Stimulated activated CD4-positive, alpha-beta T cell treated with anti-CD3 and anti-CD28 coated beads, Interleukin-4, amount 100 ng/mL, for 48 hours (primary cell): ENCODE measurements around the gene MECR.

Source experiments
- DNase-seq, 2 donors: peaks; one replicate each; pipeline ENCODE4 v3.0.0-alpha.2; 2020; ENCODE audit warnings: low read depth in 2 of 2

The MECR gene

GRCh38 chr1:29256394-29256793, 25.7 kb upstream of the MECR start:
- DNase-seq = no peak

DNA sequence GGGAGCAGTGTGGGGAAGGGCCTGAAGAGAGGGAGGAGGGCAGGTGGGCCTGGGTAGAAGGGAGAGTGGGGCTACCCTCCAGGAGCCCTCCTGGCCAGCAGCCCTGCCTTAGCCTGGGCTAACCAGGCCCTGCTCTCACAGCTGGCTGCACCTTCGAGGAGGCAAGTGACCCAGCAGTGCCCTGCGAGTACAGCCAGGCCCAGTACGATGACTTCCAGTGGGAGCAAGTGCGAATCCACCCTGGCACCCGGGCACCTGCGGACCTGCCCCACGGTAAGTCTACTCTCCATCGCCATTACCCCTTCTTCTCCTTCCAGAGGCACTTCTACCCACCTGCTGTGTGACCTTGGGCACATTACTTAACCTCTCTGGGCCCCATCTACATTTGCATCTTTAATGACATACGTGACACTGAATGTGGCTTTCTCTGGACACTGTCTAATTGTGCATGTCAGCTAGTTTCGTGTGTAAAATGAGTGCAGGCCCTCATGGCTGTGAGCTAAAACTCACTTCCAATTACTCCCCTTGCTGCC, 24.5 kb upstream of the MECR start:
- DNase-seq = no peak

GRCh38 chr1:29254346-29254745, 23.6 kb upstream of the MECR start:
- no peak for DNase-seq

- DNase-seq = no peak
Observed at GRCh38 chr1:29253180-29253579, 22.4 kb upstream of the MECR start.

DNA sequence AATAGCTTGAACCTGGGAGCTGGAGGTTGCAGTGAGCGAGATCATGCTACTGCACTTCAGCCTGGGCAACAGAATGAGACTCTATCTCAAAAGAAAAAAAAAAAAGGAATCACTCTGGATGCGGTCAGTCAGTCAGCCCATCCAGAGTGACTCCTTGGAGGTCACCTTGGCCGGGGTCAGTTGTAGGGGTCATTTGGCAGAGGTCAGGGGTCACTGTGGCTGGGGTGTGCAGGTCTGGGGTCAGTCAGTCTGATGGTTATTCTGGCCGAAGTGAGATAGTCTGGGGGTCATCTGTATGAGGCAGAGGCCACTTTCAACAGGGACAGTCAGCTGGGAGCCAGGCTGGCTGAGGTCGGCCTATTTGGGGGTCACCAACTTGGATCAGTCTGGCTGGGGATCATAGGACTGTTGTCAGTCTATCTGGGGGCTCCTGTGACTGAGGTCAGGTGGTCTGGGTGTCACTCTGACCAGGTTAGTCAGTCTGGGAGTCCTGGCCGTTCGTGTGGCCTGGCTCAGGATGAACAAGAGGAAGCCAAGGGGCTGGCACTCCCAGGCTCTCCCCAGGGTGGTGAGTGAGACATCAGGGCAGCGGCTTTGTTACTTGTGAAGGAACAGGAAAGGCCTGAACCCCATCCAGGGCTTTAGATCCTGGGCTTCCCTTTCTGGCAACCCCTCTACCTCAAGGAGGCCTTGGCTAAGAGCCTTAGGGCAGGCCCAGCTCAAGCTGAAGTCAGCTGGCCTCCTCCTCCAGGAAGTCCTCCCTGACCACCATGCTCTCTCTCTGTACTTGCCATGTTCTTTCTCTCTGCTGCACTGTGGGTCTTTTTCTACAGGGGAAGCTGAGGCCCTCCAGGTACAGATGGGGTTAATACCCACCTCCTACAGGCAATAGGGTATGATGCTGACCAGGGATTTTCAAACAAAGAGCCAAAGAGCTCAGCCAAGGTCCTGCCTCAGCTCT, 20.7 kb upstream of the MECR start:
- no peak for DNase-seq

GRCh38 chr1:29249951-29250581, 19.3 kb upstream of the MECR start:
- no peak for DNase-seq

GRCh38 chr1:29249170-29249691, 18.5 kb upstream of the MECR start:
- no peak for DNase-seq

DNA sequence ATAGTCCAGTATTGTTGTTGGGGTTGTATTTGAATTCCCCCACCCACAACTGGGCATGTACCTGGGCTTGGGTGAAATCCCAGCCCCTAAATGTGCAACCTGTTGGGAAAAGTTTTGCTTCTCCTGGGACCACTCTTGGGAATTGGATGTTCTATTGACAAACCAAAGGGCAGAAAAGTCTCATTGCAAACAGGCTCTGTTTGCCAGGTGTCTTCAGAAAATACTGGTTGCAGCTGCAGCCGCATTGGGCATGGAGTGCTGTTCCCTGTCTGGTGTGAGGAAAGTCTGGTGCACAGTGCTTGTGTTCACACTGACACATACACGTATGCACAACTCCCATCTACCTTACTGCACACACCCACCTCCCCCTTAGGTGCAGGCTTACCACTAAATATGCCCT, 17.7 kb upstream of the MECR start:
- no peak for DNase-seq

GRCh38 chr1:29247571-29248273, 17.0 kb upstream of the MECR start:
- no peak for DNase-seq

DNA sequence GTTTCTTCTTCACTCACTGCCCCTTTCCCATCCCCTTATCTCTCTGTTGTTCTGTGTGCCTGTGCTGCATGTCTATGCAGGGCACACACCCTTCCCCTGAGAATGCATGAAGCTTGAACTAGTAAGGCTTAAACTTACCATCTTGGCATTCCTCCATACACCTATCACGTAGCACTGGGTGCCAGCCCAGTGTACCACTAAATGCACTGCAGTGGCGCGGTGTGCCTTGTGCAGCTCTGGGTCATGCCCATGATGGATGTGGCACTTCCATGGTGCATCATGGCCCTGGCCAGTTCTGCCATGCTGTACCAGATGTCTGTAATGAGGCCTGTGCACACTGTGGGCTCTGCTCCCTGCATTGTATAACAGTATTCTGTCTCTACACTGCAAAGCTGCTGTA, 16.3 kb upstream of the MECR start:
- no peak for DNase-seq

GRCh38 chr1:29245876-29246275, 15.1 kb upstream of the MECR start:
- no peak for DNase-seq

GRCh38 chr1:29245261-29245660, 14.5 kb upstream of the MECR start:
- DNase-seq = no peak

DNA sequence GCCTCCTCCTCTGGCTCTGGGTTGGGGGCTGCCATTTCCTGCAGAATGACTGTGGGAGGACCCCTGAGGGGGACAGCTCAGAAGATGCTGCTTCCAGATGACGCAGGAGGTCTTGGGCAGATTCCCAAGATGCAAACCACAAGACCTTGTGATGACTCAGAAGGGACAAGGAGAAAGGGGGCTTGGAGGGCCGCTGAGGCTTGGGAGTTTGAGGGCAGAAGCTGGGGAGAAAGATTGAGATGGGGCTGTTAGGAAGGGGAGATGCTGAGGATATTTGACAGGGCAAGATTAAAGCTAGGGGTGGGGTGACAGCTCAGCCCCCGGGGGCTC, 13.1 kb upstream of the MECR start:
- no peak for DNase-seq

GRCh38 chr1:29243023-29243870, 12.5 kb upstream of the MECR start:
- DNase-seq = no peak

GRCh38 chr1:29240986-29241385, 10.3 kb upstream of the MECR start:
- DNase-seq = no peak

GRCh38 chr1:29240400-29240837, 9.7 kb upstream of the MECR start:
- no peak for DNase-seq

GRCh38 chr1:29239142-29239541, 8.4 kb upstream of the MECR start:
- DNase-seq = no peak

DNA sequence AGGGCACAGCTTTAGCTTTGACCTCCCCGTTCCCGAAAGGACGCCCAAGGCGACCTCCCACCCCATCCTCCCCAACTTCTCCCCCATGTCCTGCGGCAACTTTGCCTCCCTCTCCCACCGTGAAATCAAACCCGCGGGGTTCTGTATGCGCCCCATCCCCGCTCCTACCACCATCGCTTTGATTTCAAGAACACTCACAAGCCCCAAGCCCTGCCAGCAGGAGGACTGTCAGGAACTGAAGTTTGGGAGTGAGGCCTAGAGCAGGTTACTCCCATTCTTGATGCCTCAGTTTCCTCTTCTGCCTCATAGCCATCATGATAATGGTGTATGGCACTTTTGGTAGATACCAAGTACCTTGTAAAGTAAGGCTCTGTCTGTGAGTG, 7.9 kb upstream of the MECR start:
- no peak for DNase-seq

DNA sequence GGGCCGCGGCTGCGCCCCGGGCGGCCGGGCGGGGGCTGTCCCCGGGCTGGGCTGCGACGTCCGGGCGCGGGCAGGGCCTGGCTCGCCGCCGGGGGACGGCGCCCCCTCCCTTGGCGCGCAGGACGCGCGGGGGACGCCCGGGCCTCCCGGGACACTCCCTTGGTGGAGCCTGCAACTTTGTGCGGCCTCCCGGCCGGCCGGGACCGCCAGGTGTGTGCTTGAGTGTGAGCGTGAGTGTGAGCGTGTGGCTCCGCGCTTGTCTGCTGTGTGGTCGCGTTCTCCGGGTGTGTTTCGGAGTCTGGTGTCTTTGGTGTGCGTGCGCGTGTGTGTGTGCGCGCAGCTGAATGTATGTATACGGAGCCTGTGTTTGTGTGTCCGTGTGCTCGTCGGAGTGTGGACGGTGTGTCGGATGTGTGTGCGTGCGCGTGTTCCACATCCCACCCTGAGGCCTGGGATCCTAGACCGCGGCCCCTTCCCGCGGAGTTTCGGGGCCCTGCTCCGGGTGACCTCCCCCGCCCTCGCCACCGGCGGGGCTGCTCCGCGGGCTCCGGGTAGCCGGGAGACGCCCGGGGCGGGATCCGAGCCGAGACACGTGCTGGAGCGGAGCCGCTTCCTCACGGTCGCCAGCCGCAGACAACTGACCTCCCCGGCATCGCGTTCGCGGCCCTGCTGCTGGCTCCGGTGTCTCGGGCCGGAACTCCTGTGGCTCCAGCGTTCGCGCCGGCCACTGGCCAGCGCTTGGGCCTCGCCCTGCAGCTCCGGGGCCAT, 7.3 kb upstream of the MECR start:
- DNase-seq = no peak

- DNase-seq = no peak
Observed at GRCh38 chr1:29237129-29237821, 6.5 kb upstream of the MECR start.
